Measurements from ENCODE around the gene SVIL. TPM values are rescaled to one million over a fixed set of nuclear protein-coding genes. Genes with fewer than 3 reads are reported as not detected.

SVIL gene
- total RNA-seq, 2 experiments from 2014 or later = 0.47 to 1.5 TPM

GRCh38 chr10:29671968-29672367 is 37.2 kb upstream of the SVIL start:
- TF ChIP-seq EZH2phosphoT487 (IDR thresholded peaks at IDR 0.05; ENCODE audit: borderline replicate concordance, low read depth, low read length) (no peak), CTCF (conservative IDR thresholded peaks at IDR 0.05; ENCODE audit: low read length) (no peak)
- intact Hi-C loops (cut with micrococcal nuclease; ENCODE audit: unreplicated experiment) = no loop called here
- CTCF ChIA-PET (ENCODE audit: unreplicated experiment) = no interaction called here

DNA sequence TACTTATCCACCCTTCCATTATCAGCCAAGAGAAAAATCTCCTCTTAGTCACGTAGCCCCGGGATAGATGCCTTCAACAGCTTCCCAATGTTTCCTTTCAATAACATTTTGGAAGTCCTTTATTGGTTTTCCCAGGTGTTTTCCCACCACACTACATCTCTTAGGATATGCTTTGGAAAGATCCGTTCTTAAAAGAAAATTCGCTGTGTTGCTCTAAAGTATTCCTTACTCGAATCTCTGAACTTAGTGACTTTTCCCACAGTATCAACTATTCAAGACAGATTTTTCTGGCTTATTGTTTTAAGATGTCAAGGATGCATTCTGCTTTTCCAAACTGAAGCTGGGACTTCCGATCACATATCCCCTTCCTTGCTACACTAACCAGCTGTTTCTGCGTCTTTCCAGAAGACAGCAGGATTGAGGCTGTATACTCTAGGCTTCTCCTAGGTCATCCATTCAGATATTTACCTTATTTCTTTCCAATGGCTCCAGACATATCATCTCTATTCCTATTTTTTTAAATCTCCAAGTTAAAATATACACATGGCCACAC is 36.5 kb upstream of the SVIL start:
- H3K79me2 ChIP-seq (ENCODE audit: insufficient read depth, low read depth, low read length) = no peaks in the 10 kb centered on the region
- H3K27ac ChIP-seq (ENCODE audit: low read depth, low read length, poor library complexity, severe bottlenecking) = no peak overlapping the region
- H2AFZ ChIP-seq (ENCODE audit: low read length) = no peak overlapping the region
- H4K20me1 ChIP-seq (ENCODE audit: insufficient read depth, low read length) = no peaks in the 10 kb centered on the region
- H3K9me3 ChIP-seq (ENCODE audit: low read length) = no peaks in the 10 kb centered on the region
- no peaks in the 10 kb centered on the region for H3K4me1 ChIP-seq (ENCODE audit: insufficient read depth, low read length, poor library complexity, severe bottlenecking)
- BruUV-seq (replicated peaks) = no TSS peak
- no peak for DNase-seq (ENCODE audit: low spot score)
- no peak overlapping the region for H3K4me3 ChIP-seq (ENCODE audit: low read depth, low read length, poor library complexity, severe bottlenecking)
- intact Hi-C loops (cut with micrococcal nuclease; ENCODE audit: unreplicated experiment) = no loop called here
- H3K9me2 ChIP-seq (ENCODE audit: insufficient read depth, low read length) = no peaks in the 10 kb centered on the region
- H3K4me2 ChIP-seq (ENCODE audit: low read length) = no peak overlapping the region
- H3K36me3 ChIP-seq (ENCODE audit: insufficient read depth, low read length) = no peaks in the 10 kb centered on the region
- CTCF ChIA-PET (ENCODE audit: unreplicated experiment) = no interaction called here
- no peak for TF ChIP-seq EZH2phosphoT487 (IDR thresholded peaks at IDR 0.05; ENCODE audit: borderline replicate concordance, low read depth, low read length)
- no peak for TF ChIP-seq CTCF (conservative IDR thresholded peaks at IDR 0.05; ENCODE audit: low read length)
- POLR2A ChIA-PET = no interaction called here

More at GRCh38 chr10:29671968-29672367, 37.2 kb upstream of the SVIL start:
- H3K4me1 ChIP-seq (ENCODE audit: insufficient read depth, low read length, poor library complexity, severe bottlenecking) = no peaks in the 10 kb centered on the region
- H2AFZ ChIP-seq (ENCODE audit: low read length) = no peak overlapping the region
- no peaks in the 10 kb centered on the region for H3K9me2 ChIP-seq (ENCODE audit: insufficient read depth, low read length)
- H3K4me2 ChIP-seq (ENCODE audit: low read length) = no peak overlapping the region
- no peak overlapping the region for H3K4me3 ChIP-seq (ENCODE audit: low read depth, low read length, poor library complexity, severe bottlenecking)
- no peaks in the 10 kb centered on the region for H3K9me3 ChIP-seq (ENCODE audit: low read length)
- no peaks in the 10 kb centered on the region for H4K20me1 ChIP-seq (ENCODE audit: insufficient read depth, low read length)
- no peak for DNase-seq (ENCODE audit: low spot score)
- BruUV-seq (replicated peaks) = no TSS peak
- POLR2A ChIA-PET = no interaction called here
- no peak overlapping the region for H3K27ac ChIP-seq (ENCODE audit: low read depth, low read length, poor library complexity, severe bottlenecking)
- H3K36me3 ChIP-seq (ENCODE audit: insufficient read depth, low read length) = no peaks in the 10 kb centered on the region
- H3K79me2 ChIP-seq (ENCODE audit: insufficient read depth, low read depth, low read length) = no peaks in the 10 kb centered on the region

GRCh38 chr10:29670761-29671160 is 36.0 kb upstream of the SVIL start:
- no peaks in the 10 kb centered on the region for H4K20me1 ChIP-seq (ENCODE audit: insufficient read depth, low read length)
- intact Hi-C loops (cut with micrococcal nuclease; ENCODE audit: unreplicated experiment) = no loop called here
- CTCF ChIA-PET (ENCODE audit: unreplicated experiment) = no interaction called here
- no peaks in the 10 kb centered on the region for H3K4me1 ChIP-seq (ENCODE audit: insufficient read depth, low read length, poor library complexity, severe bottlenecking)
- no peak overlapping the region for H3K27ac ChIP-seq (ENCODE audit: low read depth, low read length, poor library complexity, severe bottlenecking)
- no peak for DNase-seq (ENCODE audit: low spot score)
- no peaks in the 10 kb centered on the region for H3K79me2 ChIP-seq (ENCODE audit: insufficient read depth, low read depth, low read length)
- TF ChIP-seq EZH2phosphoT487 (IDR thresholded peaks at IDR 0.05; ENCODE audit: borderline replicate concordance, low read depth, low read length) = no peak
- no peak for TF ChIP-seq CTCF (conservative IDR thresholded peaks at IDR 0.05; ENCODE audit: low read length)
- no peaks in the 10 kb centered on the region for H3K9me2 ChIP-seq (ENCODE audit: insufficient read depth, low read length)
- H3K9me3 ChIP-seq (ENCODE audit: low read length) = no peaks in the 10 kb centered on the region
- no peak overlapping the region for H3K4me2 ChIP-seq (ENCODE audit: low read length)
- no peaks in the 10 kb centered on the region for H3K36me3 ChIP-seq (ENCODE audit: insufficient read depth, low read length)
- no peak overlapping the region for H2AFZ ChIP-seq (ENCODE audit: low read length)
- POLR2A ChIA-PET = no interaction called here
- H3K4me3 ChIP-seq (ENCODE audit: low read depth, low read length, poor library complexity, severe bottlenecking) = no peak overlapping the region
- no TSS peak for BruUV-seq (replicated peaks)
